HepG2 (cell line): ENCODE data around the gene NAIF1. TPM values are rescaled to one million over a fixed set of nuclear protein-coding genes. Genes with fewer than 3 reads are reported as not detected.

ENCODE experiments used
- ARID3A ChIP-seq: IDR thresholded peaks from 2 replicates; pipeline ENCODE4 v1.6.1; 2012; ENCODE audit warnings: low read depth, low read length, improper control_type of control experiment
- ATF3 ChIP-seq: sonication (generic); formaldehyde crosslinking; IDR thresholded peaks from 2 replicates; pipeline ENCODE4 v1.4.0; 2020; ENCODE audit warnings: missing genetic modification reagents
- E2F1 ChIP-seq: sonication (generic); formaldehyde crosslinking; IDR thresholded peaks from 2 replicates; pipeline ENCODE4 v1.5.0; 2020; ENCODE audit warnings: missing genetic modification reagents
- HOXA9 ChIP-seq: sonication (generic); formaldehyde crosslinking; IDR thresholded peaks from 2 replicates; pipeline ENCODE4 v1.8.1; 2022; ENCODE audit warnings: missing genetic modification reagents, mild to moderate bottlenecking, moderate library complexity, borderline replicate concordance
- KDM3A ChIP-seq: IDR thresholded peaks from 2 replicates; pipeline ENCODE4 v1.6.1; 2018; ENCODE audit warnings: low read depth, missing compliant biosample characterization
- KDM5B ChIP-seq: sonication (generic); formaldehyde crosslinking; IDR thresholded peaks from 2 replicates; pipeline ENCODE4 v1.4.0; 2020; ENCODE audit warnings: missing genetic modification reagents, mild to moderate bottlenecking, borderline replicate concordance
- POGZ ChIP-seq: sonication (generic); formaldehyde crosslinking; IDR thresholded peaks from 2 replicates; pipeline ENCODE4 v1.4.0; 2020; ENCODE audit warnings: mild to moderate bottlenecking, missing genetic modification reagents
- POLR2A ChIP-seq, 2 experiments: IDR thresholded peaks; 2 replicates each; pipeline ENCODE4 v1.6.1; 2011; ENCODE audit warnings: low read depth in 2 of 2, low read length in 2 of 2, mild to moderate bottlenecking in 1 of 2, moderate library complexity in 1 of 2; ENCODE audit not compliant: insufficient read depth in 1 of 2
- RBFOX2 ChIP-seq: fragments of 200-400 bp; formaldehyde crosslinking; IDR thresholded peaks from 2 replicates; pipeline ENCODE4 v1.6.1; 2017; ENCODE audit warnings: low read depth, mild to moderate bottlenecking, low read length
- RFX5 ChIP-seq: IDR thresholded peaks from 2 replicates; pipeline ENCODE4 v1.6.1; 2011; ENCODE audit warnings: low read depth, low read length, improper control_type of control experiment
- SIN3B ChIP-seq: fragments of 150-350 bp; IDR thresholded peaks from 2 replicates; pipeline ENCODE4 v1.6.1; 2014; ENCODE audit warnings: low read length
- TFE3 ChIP-seq: IDR thresholded peaks from 2 replicates; pipeline ENCODE4 v1.6.1; 2016
- ZFYVE20 ChIP-seq: sonication (generic); formaldehyde crosslinking; IDR thresholded peaks from 2 replicates; pipeline ENCODE4 v1.8.0; 2023; ENCODE audit warnings: low read depth, mild to moderate bottlenecking, moderate library complexity, missing genetic modification reagents, borderline replicate concordance
- ZNF547 ChIP-seq: sonication (generic); formaldehyde crosslinking; IDR thresholded peaks from 2 replicates; pipeline ENCODE4 v1.5.1; 2020; ENCODE audit warnings: mild to moderate bottlenecking, missing genetic modification reagents
- ZNF614 ChIP-seq: IDR thresholded peaks from 2 replicates; pipeline ENCODE4 v1.6.1; 2018; ENCODE audit warnings: missing biosample characterization, missing genetic modification reagents, inconsistent platforms, borderline replicate concordance
- ZSCAN12 ChIP-seq: sonication (generic); formaldehyde crosslinking; IDR thresholded peaks from 2 replicates; pipeline ENCODE4 v1.9.0; 2021; ENCODE audit warnings: mild to moderate bottlenecking, missing genetic modification reagents
- polyA plus RNA-seq, 8 experiments: library from polyadenylated mRNA; depleted of rRNA in 3 of 8; stranded (reverse) in 7 of 8; unstranded in 1 of 8; fragments of >200 nt; fragmentation: Illumina TruSeq in 4 of 8; extraction: Trizol in 4 of 8; gene quantifications; 2 replicates each; pipeline versions ENCODE4 v1.2.1 to v1.2.3, GENCODE V29; 2011 to 2016; ENCODE audit warnings: low read depth in 4 of 8, missing spikeins in 1 of 8, mixed read lengths in 1 of 8; ENCODE audit not compliant: insufficient read depth in 1 of 8
- total RNA-seq, 5 experiments: library from RNA; depleted of rRNA; stranded (reverse); fragments of >200 nt; fragmentation: Illumina TruSeq; extraction: Trizol; gene quantifications; 2 replicates each; pipeline ENCODE4 v1.2.3, GENCODE V29; 2016; ENCODE audit warnings: low read depth in 1 of 5
- TF ChIP-seq, protein P1 (sequence below): IDR thresholded peaks from 2 replicates; pipeline ENCODE4 v1.4.0; 2020; ENCODE audit warnings: mild to moderate bottlenecking, missing genetic modification reagents

NAIF1 gene
- total and polyA plus RNA-seq, 2 of the 13 experiments (the other 11 are each of a cell fraction or from before 2014, with no cell fraction given) = 6.0 to 6.9 TPM

DNA sequence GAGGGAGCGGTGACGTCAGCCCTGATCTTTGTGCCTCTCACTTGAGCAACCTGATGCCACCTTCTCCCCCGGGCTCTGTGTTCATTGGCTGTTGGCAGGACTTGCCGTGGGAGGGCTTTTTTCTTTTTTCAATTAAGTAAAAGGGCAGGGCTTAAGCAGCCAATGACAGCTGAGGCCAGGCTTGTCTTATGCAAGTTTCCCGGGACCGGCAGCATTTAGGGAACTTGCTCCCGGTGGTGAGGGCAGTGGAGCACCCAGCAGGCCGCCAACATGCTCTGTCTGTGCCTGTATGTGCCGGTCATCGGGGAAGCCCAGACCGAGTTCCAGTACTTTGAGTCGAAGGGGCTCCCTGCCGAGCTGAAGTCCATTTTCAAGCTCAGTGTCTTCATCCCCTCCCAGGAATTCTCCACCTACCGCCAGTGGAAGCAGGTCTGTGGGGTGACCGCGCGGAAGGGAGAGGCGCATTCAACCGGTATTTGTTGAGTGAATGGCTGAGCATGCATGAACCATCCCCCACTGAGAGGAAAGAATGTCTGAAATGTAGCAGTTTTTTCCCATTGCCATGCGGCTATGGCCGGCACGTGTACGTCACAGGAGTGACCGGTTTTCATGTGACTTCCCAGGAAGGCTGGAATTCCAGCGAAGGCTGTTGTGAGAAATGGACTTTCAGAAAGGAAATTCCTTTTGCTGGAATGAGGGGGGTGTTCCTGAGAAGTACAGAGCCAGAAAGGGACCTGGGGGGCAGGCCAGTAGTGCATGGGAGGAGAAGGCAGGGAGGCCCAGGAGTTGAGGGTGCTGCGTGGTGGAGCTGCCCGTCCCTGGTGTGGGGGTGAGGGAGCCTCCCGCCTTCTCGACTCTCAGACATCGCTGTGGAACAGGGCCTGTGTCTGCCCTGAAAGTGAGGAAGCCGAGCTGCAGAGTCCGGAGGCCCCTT, 31.4 kb upstream of the NAIF1 start (continued):
- TF ChIP-seq, protein P1, sequence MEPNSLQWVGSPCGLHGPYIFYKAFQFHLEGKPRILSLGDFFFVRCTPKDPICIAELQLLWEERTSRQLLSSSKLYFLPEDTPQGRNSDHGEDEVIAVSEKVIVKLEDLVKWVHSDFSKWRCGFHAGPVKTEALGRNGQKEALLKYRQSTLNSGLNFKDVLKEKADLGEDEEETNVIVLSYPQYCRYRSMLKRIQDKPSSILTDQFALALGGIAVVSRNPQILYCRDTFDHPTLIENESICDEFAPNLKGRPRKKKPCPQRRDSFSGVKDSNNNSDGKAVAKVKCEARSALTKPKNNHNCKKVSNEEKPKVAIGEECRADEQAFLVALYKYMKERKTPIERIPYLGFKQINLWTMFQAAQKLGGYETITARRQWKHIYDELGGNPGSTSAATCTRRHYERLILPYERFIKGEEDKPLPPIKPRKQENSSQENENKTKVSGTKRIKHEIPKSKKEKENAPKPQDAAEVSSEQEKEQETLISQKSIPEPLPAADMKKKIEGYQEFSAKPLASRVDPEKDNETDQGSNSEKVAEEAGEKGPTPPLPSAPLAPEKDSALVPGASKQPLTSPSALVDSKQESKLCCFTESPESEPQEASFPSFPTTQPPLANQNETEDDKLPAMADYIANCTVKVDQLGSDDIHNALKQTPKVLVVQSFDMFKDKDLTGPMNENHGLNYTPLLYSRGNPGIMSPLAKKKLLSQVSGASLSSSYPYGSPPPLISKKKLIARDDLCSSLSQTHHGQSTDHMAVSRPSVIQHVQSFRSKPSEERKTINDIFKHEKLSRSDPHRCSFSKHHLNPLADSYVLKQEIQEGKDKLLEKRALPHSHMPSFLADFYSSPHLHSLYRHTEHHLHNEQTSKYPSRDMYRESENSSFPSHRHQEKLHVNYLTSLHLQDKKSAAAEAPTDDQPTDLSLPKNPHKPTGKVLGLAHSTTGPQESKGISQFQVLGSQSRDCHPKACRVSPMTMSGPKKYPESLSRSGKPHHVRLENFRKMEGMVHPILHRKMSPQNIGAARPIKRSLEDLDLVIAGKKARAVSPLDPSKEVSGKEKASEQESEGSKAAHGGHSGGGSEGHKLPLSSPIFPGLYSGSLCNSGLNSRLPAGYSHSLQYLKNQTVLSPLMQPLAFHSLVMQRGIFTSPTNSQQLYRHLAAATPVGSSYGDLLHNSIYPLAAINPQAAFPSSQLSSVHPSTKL (CRISPR knock-in tag) = no peak
- TF ChIP-seq ATF3 (CRISPR knock-in tag) (peak; percentile 90), POGZ (no peak; the same call in 1 of the 2 replicates), RBFOX2 (peak; percentile 61; the same call in 1 of the 2 replicates), KDM5B (peak; percentile 1; the same call in 1 of the 2 replicates), SIN3B (peak; percentile 11; the same call in 1 of the 2 replicates), ZSCAN12 (CRISPR knock-in tag) (0 out of 2 replicates have a peak, but pooled peaks have one; percentile 64), TFE3 (CRISPR knock-in tag) (peak; percentile 56), RFX5 (0 out of 2 replicates have a peak, but pooled peaks have one; percentile 64), HOXA9 (CRISPR knock-in tag) (no peak), ARID3A (peak; percentile 20; the same call in 1 of the 2 replicates), POLR2A (IDR thresholded peaks at IDR 0.05; ENCODE audit: insufficient read depth in 1 of 2, low read depth in 2 of 2, low read length in 2 of 2) (peak in 1 of 2 experiments; percentile 99; a peak in 2 of 4 replicates), E2F1 (CRISPR knock-in tag) (no peak), ZNF547 (CRISPR knock-in tag) (peak; percentile 79), ZFYVE20 (CRISPR knock-in tag) (no peak), ZNF614 (CRISPR knock-in tag) (0 out of 2 replicates have a peak, but pooled peaks have one; percentile 8), KDM3A (CRISPR knock-in tag) (no peak)
